ENCODE results near the gene HOXA10.

Gene HOXA10

DNA sequence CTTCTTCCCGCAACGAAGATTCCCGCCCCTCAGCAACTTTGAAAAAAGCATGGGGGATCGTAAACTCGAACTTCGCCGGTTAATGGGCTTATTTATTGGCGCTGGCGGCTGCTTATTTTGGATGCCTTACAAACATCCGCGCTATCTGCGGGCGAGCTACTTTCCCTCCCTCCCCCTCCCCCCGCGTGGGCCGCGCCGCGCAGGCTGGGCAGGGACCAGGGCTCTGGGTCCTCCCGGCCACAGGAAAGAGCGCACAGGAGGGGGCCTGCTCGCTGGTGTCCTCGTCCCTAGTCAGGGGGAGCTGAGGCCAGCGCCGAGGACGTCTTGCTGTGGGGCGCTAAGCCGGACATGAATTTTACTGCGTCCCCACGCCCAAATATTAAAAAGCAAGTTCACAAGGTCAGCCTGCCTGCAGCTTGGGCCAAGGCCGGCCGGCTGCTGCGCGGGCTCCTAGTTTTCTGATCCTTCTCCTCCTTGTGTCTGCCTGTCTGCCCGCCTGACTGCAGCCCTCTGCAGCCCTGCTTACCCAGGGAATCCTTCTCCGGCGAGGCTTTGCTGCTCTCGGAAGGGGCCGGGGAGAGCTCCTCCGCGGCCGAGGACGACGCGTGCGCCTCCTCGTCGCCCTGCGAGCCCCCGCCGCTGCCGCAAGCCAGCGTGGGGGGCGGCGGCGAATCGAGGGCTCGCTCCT, 1.2 kb downstream of the HOXA10 start:
- peak overlapping the region; percentile 42 for H3K4me3 ChIP-seq (ENCODE audit: low read depth, low read length)
- TF ChIP-seq, protein P1, sequence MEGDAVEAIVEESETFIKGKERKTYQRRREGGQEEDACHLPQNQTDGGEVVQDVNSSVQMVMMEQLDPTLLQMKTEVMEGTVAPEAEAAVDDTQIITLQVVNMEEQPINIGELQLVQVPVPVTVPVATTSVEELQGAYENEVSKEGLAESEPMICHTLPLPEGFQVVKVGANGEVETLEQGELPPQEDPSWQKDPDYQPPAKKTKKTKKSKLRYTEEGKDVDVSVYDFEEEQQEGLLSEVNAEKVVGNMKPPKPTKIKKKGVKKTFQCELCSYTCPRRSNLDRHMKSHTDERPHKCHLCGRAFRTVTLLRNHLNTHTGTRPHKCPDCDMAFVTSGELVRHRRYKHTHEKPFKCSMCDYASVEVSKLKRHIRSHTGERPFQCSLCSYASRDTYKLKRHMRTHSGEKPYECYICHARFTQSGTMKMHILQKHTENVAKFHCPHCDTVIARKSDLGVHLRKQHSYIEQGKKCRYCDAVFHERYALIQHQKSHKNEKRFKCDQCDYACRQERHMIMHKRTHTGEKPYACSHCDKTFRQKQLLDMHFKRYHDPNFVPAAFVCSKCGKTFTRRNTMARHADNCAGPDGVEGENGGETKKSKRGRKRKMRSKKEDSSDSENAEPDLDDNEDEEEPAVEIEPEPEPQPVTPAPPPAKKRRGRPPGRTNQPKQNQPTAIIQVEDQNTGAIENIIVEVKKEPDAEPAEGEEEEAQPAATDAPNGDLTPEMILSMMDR (IDR thresholded peaks at IDR 0.05; ENCODE audit: control insufficient read depth, extremely low read depth, insufficient read depth) = no peak
- no peak for DNase-seq (ENCODE audit: low read depth)

DNA sequence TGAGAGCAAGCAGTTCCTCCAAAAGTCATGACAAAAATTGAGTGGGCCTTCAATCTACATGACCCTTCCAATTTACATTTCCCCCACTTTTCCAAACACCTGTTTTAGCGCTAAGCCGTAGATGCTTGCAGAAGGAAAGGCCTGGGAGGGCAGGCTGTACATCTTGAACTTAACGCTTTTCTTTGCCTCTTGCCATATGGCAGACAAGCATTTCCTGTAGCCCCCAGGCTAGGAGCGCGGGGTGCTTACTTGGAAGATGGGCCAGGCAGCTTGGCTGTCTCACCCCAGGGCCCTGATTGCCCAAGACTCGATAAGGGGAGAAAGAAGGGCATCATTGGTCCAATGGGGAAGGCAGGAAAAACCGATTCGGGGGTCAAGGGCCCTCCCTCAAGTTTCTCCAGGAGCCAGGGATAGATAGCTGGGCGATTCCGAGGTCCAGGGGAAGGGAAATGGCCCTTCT, 1.8 kb downstream of the HOXA10 start:
- no peak for DNase-seq (ENCODE audit: low read depth)
- peak overlapping the region; percentile 42 for H3K4me3 ChIP-seq (ENCODE audit: low read depth, low read length)
- TF ChIP-seq, protein P1 (IDR thresholded peaks at IDR 0.05; ENCODE audit: control insufficient read depth, extremely low read depth, insufficient read depth) = no peak

DNA sequence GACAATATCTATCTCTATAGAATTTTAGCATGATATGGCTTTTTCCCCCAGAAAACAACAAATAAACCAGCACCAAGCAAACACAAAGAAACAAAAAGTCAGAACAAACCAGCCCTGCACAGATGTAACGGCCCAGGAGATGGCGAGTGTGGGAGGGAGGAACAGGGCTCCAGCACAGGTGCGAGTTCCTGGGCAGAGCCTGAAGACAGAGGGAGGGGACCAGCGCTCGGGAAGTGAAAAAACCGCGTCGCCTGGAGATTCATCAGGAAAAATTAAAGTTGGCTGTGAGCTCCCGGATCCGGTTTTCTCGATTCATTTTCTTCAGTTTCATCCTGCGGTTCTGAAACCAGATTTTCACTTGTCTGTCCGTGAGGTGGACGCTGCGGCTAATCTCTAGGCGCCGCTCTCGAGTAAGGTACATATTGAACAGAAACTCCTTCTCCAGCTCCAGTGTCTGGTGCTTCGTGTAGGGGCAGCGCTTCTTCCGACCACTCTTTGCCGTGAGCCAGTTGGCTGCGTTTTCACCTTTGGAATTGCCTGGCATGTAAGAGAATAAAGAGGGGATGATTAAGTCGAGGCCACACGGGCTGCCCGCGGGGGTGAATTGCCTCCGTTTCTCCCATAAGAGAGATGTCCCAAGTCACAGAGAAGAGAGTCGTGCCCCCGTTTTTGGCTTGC, 2.3 kb downstream of the HOXA10 start:
- DNase-seq (ENCODE audit: low read depth) = no peak
- peak overlapping the region; percentile 42 for H3K4me3 ChIP-seq (ENCODE audit: low read depth, low read length)
- TF ChIP-seq, protein P1 (IDR thresholded peaks at IDR 0.05; ENCODE audit: control insufficient read depth, extremely low read depth, insufficient read depth) = peak; percentile 32

DNA sequence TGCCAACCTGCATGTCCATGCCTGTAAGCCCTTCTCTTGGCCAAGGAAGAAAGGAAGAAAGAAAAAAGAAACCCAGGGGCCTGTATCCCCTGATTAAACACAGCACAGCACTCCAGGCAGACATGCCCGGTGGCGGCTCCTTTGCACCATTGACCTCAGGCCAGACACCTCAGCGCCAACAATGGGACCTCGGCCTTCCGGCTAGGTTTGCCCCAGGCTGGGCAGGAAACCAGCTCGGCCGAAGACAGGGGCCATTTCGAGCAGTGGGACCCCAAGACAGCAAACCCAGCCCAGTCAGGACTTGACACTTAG, 2.8 kb downstream of the HOXA10 start:
- TF ChIP-seq, protein P1 (IDR thresholded peaks at IDR 0.05; ENCODE audit: control insufficient read depth, extremely low read depth, insufficient read depth) = no peak
- H3K4me3 ChIP-seq (ENCODE audit: low read depth, low read length) = peak overlapping the region; percentile 42
- no peak for DNase-seq (ENCODE audit: low read depth)

DNA sequence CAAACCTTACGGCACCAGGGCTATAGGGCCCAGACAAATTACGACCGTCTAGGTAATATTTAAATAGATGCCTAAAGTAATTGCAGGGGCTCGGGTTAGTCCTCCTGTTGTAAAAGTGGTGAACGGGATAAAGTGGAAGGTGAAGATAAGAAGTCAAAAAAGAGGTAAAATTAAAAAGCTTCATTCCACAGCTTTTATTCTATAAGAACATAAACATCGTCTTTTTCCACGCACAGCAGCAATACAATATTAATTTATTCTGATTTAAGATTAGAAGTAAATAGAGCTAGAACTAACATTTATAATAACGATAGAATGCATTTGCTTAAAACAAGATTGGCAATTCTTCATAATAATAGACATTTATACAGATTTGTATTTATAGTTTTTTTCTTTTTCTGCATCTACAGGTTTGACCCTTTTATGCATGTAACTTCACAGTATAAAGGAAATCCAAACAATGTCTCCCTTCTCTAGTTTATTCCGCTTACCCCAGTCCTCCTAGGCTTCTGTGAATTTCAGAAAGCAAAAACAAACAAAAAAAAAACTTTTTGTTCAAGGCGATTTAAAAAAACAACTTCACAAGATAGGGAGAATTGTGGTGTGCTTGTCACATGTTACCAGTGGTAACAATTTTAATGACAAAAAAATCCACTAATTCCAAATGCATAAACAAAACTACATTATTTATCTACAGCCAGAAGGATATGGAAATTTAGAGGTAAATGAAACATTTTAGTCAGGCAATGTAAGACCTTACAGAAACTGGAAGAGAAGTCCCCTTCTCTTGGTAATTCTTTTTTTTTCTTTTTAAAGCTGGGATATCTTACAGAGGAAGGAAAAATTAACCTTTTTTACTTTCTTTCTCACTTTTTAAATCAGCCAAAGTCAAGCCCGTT, 3.4 kb downstream of the HOXA10 start:
- TF ChIP-seq, protein P1 (IDR thresholded peaks at IDR 0.05; ENCODE audit: control insufficient read depth, extremely low read depth, insufficient read depth) = no peak
- no peak for DNase-seq (ENCODE audit: low read depth)
- H3K4me3 ChIP-seq (ENCODE audit: low read depth, low read length) = peak overlapping the region; percentile 42; the same call in 1 of the 2 replicates

DNA sequence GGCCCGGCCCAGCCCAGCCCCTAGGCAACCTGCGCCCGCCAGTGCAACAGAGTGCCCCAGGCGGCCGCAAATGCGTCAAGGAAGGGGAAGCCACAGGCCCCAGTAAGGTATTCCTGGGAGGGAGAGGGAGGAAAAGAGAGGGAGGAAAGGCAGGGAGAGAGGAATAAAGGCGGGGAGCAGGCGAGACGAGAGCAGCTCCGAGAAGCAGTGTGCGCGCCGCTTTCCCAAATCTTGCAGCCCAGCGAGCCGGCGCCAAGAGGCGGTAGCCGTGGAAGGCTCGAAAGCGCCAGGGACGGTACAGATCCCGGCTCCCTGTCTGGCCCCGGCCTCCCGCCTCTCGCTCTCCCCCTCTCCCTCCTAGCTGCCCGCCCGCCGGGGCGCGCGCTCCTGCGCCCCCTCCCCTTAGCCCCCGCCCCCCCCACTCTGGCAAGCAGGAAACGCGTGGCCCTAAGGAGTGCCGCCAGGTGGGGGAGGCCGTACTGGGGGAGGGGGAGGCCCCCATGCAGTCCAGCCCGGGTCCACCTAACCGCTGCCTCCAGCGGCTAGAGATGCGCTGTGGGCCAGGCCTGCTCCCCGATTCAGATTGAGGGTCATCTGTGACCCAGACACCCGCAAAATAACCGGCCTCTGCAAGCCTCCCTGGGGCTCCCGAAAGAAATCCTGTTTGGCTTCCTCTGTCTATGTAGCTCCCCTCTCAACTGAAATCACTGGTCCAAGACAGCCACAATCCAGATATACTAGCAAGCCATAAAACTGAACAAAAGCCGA, 4.3 kb downstream of the HOXA10 start:
- TF ChIP-seq, protein P1 (IDR thresholded peaks at IDR 0.05; ENCODE audit: control insufficient read depth, extremely low read depth, insufficient read depth) = no peak
- DNase-seq (ENCODE audit: low read depth) = no peak
- H3K4me3 ChIP-seq (ENCODE audit: low read depth, low read length) = no peak overlapping the region

All from LNCaP clone FGC (cell line).